ENCODE results near the gene TFCP2L1. TPM values are rescaled to one million over a fixed set of nuclear protein-coding genes. Genes with fewer than 3 reads are reported as not detected.

TFCP2L1 gene
- total RNA-seq, 1 donor from 2014 or later: 4.6 TPM

- peaks cover 10% of the 10 kb centered on the region for H3K27me3 Mint-ChIP-seq
- no peaks in the 10 kb centered on the region for H3K36me3 Mint-ChIP-seq
Observed at GRCh38 chr2:121191191-121192170, 93.5 kb downstream of the TFCP2L1 start.

DNA sequence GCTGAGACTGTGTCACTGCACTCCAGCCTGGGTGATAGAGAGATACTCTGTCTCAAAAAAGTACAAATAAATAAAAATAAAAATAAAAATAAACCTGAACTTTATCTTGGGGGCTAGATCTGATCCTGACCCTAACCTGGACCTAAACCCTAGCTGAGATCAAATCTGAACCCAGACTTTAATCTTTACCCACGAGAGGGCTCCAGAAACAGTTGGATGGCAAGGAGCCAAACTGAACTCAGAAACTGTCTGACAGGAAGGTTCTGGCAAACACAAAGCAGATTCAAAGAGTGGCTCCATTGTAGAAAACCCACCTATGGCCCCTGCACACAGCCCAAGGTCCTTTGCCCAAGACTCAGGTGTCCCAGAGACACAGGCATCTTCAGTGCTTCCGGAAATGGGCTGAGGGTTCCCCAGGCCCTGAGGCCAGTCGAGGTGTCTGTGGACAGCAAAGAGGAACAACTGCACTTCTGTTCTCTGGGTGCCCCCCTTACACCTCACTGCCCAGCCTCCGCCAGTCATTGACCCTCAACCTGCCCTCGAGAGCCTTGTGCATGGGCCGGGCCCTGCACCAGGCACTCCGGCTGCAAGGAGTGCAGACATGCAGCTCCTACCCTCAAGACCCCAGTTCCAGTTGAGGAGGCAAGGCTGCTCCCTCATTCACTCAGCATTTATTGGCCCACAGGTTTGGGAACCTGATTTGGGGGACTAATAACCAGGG, 95.2 kb downstream of the TFCP2L1 start:
- DNase-seq (ENCODE audit: extremely low spot score, unreplicated experiment): no peak
- Mint-ChIP-seq H3K9me3 (no peaks in the 10 kb centered on the region), H3K36me3 (no peaks in the 10 kb centered on the region), H3K4me3 (no peak overlapping the region), H3K27ac (no peak overlapping the region), H3K4me1 (ENCODE audit: unreplicated experiment) (no peaks in the 10 kb centered on the region), H3K27me3 (peaks cover 10% of the 10 kb centered on the region)
- TF ChIP-seq CTCF (conservative IDR thresholded peaks at IDR 0.05): no peak

More at GRCh38 chr2:121191191-121192170, 93.5 kb downstream of the TFCP2L1 start:
- no peak for DNase-seq (ENCODE audit: extremely low spot score, unreplicated experiment)
- Mint-ChIP-seq H3K9me3 (no peaks in the 10 kb centered on the region), H3K4me3 (no peak overlapping the region), H3K27ac (no peak overlapping the region), H3K4me1 (ENCODE audit: unreplicated experiment) (no peaks in the 10 kb centered on the region)
- TF ChIP-seq CTCF (conservative IDR thresholded peaks at IDR 0.05): no peak

DNA sequence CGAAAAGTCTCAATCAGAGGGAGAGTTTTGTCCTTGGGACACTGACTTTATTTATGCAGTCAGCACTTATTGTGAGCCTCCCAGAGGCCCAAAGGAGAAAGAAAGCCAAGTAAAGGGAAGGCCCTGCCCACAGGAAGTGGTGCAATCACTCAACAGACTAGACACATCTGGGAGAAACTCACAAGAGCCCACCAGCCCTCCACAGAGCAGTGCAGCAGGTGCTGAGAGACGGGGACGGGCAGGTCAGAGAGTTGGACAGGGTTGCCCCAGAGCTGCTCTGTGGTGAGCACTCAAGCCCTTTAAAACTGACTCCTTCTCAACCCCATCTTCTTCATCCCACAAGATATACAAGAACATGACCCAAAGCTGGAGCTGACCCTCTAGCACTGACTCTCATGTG, 96.0 kb downstream of the TFCP2L1 start:
- Mint-ChIP-seq H3K36me3 (no peaks in the 10 kb centered on the region), H3K9me3 (no peaks in the 10 kb centered on the region), H3K4me3 (no peak overlapping the region), H3K27ac (no peak overlapping the region), H3K4me1 (ENCODE audit: unreplicated experiment) (no peaks in the 10 kb centered on the region), H3K27me3 (peaks cover 8% of the 10 kb centered on the region)
- no peak for TF ChIP-seq CTCF (conservative IDR thresholded peaks at IDR 0.05)
- DNase-seq (ENCODE audit: extremely low spot score, unreplicated experiment): no peak

- Mint-ChIP-seq H3K27ac (no peak overlapping the region), H3K9me3 (no peaks in the 10 kb centered on the region), H3K4me3 (no peak overlapping the region), H3K27me3 (peaks cover 6% of the 10 kb centered on the region), H3K36me3 (no peaks in the 10 kb centered on the region), H3K4me1 (ENCODE audit: unreplicated experiment) (no peaks in the 10 kb centered on the region)
- TF ChIP-seq CTCF (conservative IDR thresholded peaks at IDR 0.05): no peak
- DNase-seq (ENCODE audit: extremely low spot score, unreplicated experiment): no peak
Observed at GRCh38 chr2:121187982-121188411, 97.0 kb downstream of the TFCP2L1 start.

DNA sequence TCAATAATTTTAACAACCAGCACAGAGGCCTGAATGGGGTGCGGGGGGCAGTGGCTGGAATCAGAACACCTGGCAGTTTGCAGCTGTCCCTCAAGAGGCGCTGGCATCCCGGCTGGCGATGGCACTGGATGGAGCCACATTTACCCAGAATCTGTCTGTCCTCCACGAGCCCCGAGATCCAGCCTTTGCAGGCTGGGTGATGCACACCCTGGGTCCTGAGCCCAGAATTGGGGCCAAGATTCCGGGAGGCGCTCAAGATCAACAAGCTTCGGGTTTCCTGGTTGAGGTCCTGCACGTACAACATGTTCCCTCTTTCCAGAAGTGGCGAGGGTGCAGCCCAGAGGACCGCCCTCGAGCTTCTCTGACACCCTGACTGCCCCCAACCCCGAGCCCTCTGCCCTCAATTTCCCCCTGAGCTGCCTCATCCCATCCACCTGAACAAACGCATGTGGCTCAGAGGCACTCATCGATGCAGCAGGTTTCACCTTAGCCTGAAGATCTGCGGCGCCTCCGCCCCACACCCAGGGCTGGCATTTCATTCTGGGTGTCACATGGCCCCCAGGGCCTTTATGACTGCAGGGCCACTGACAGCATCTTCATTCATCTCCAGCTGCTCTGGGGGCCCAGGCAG, 97.5 kb downstream of the TFCP2L1 start:
- DNase-seq (ENCODE audit: extremely low spot score, unreplicated experiment): no peak
- Mint-ChIP-seq H3K9me3 (no peaks in the 10 kb centered on the region), H3K4me1 (ENCODE audit: unreplicated experiment) (no peaks in the 10 kb centered on the region), H3K27me3 (peaks cover 6% of the 10 kb centered on the region), H3K36me3 (no peaks in the 10 kb centered on the region), H3K27ac (no peak overlapping the region), H3K4me3 (no peak overlapping the region)
- no peak for TF ChIP-seq CTCF (conservative IDR thresholded peaks at IDR 0.05)
